IMR-90 (cell line): ENCODE results near the gene MED12L. TPM values are rescaled to one million over a fixed set of nuclear protein-coding genes. Genes with fewer than 3 reads are reported as not detected.

Experiments
- ATAC-seq: fragments of 200-7000 bp; cut with Tn5 transposase; 2 replicates; pipeline ENCODE4 v1.9.1; 2020; ENCODE audit warnings: low read depth, mild to moderate bottlenecking, moderate library complexity
- BruUV-seq: library from RNA; stranded (reverse); fragments of 400-500 nt; replicated peaks from 2 replicates; lab custom pipeline; 2021; lab: Mats Ljungman, UMichigan
- CTCF ChIA-PET: fragments of 300-600 bp; formaldehyde crosslinking; extraction: SDS; loops from one replicate; lab custom pipeline; 2021; ENCODE audit warnings: antibody characterized with exemption; lab: Yijun Ruan, JAX
- POLR2A ChIA-PET: fragments of 300-600 bp; sonication (Branson Sonifier 250); formaldehyde crosslinking; loops from one replicate; lab custom pipeline; 2022; ENCODE audit warnings: antibody characterized with exemption; ENCODE audit not compliant: unreplicated experiment; lab: Charles Lee
- DNase-seq: peaks from one replicate; pipeline ENCODE4 v3.0.0; 2013
- H2AFZ ChIP-seq: replicated peaks from 2 replicates; pipeline ENCODE3; 2013; ENCODE audit warnings: low read length, mild to moderate bottlenecking; ENCODE audit not compliant: poor library complexity
- H2AK5ac ChIP-seq: 2 replicates; pipeline ENCODE4 v1.6.1; 2013; ENCODE audit warnings: low read depth, low read length, inconsistent platforms
- H2AK9ac ChIP-seq: replicated peaks from 2 replicates; pipeline ENCODE3; 2013; ENCODE audit warnings: mild to moderate bottlenecking, low read depth, low read length, moderate library complexity; ENCODE audit not compliant: poor library complexity
- H2BK120ac ChIP-seq: 2 replicates; pipeline ENCODE4 v1.6.1; 2013; ENCODE audit warnings: low read depth, low read length, inconsistent platforms
- H2BK15ac ChIP-seq: 3 replicates; pipeline ENCODE4 v1.6.1; 2013; ENCODE audit warnings: low read depth, low read length, inconsistent platforms
- H2BK20ac ChIP-seq: 2 replicates; pipeline ENCODE4 v1.6.1; 2013; ENCODE audit warnings: low read depth, mild to moderate bottlenecking, inconsistent platforms, low read length, moderate library complexity
- H2BK5ac ChIP-seq: 2 replicates; pipeline ENCODE4 v1.6.1; 2013; ENCODE audit warnings: mild to moderate bottlenecking, low read depth, low read length, inconsistent platforms; ENCODE audit not compliant: poor library complexity, severe bottlenecking
- H3K14ac ChIP-seq: replicated peaks from 2 replicates; pipeline ENCODE4 v1.6.1; 2013; ENCODE audit warnings: low read depth, low read length, inconsistent platforms
- H3K18ac ChIP-seq: 2 replicates; pipeline ENCODE4 v1.6.1; 2013; ENCODE audit warnings: low read depth, low read length, control low read depth
- H3K23ac ChIP-seq: 2 replicates; pipeline ENCODE4 v1.6.1; 2013; ENCODE audit warnings: low read depth, low read length, inconsistent platforms
- H3K27ac ChIP-seq: 2 replicates; pipeline ENCODE4 v1.5.1; 2013; ENCODE audit warnings: mild to moderate bottlenecking, control low read depth, low read length; ENCODE audit not compliant: insufficient read depth
- H3K27me3 ChIP-seq: 2 replicates; pipeline ENCODE4 v1.6.1; 2013; ENCODE audit warnings: low read length; ENCODE audit not compliant: control insufficient read depth, insufficient read depth
- H3K36me3 ChIP-seq: 2 replicates; pipeline ENCODE4 v1.6.1; 2013; ENCODE audit warnings: low read length, mixed read lengths; ENCODE audit not compliant: control insufficient read depth, insufficient read depth
- H3K4ac ChIP-seq: 2 replicates; pipeline ENCODE4 v1.6.1; 2013; ENCODE audit warnings: low read depth, low read length, inconsistent platforms
- H3K4me1 ChIP-seq: 2 replicates; pipeline ENCODE4 v1.6.1; 2013; ENCODE audit warnings: low read length, mixed read lengths; ENCODE audit not compliant: control insufficient read depth, insufficient read depth
- H3K4me2 ChIP-seq: 2 replicates; pipeline ENCODE4 v1.6.1; 2013; ENCODE audit warnings: low read depth, mild to moderate bottlenecking, control low read depth, low read length, moderate library complexity
- H3K4me3 ChIP-seq: 2 replicates; pipeline ENCODE4 v1.5.1; 2013; ENCODE audit warnings: low read depth, mild to moderate bottlenecking, control low read depth, low read length, moderate library complexity; ENCODE audit not compliant: insufficient read depth
- H3K56ac ChIP-seq: 2 replicates; pipeline ENCODE4 v1.6.1; 2013; ENCODE audit warnings: low read length, inconsistent platforms; ENCODE audit not compliant: insufficient read depth; ENCODE audit errors: extremely low read depth
- H3K79me1 ChIP-seq, 2 experiments: 2 replicates each; pipeline ENCODE4 v1.6.1; 2013; ENCODE audit warnings: low read length in 2 of 2, inconsistent platforms in 1 of 2, low read depth in 1 of 2
- H3K9ac ChIP-seq: 2 replicates; pipeline ENCODE4 v1.6.1; 2013; ENCODE audit warnings: low read depth, low read length, control low read depth
- H3K9me1 ChIP-seq: 2 replicates; pipeline ENCODE4 v1.6.1; 2013; ENCODE audit warnings: low read length, inconsistent platforms; ENCODE audit not compliant: insufficient read depth
- H3K9me3 ChIP-seq: 2 replicates; pipeline ENCODE4 v1.6.1; 2013; ENCODE audit warnings: low read length; ENCODE audit not compliant: control insufficient read depth, insufficient read depth
- H4K20me1 ChIP-seq: 2 replicates; pipeline ENCODE4 v1.6.1; 2013; ENCODE audit warnings: low read length, inconsistent platforms; ENCODE audit not compliant: insufficient read depth
- H4K5ac ChIP-seq: 2 replicates; pipeline ENCODE4 v1.6.1; 2013; ENCODE audit warnings: mild to moderate bottlenecking, low read depth, low read length, control low read depth
- H4K8ac ChIP-seq, 2 experiments: 2 replicates each; pipeline ENCODE4 v1.6.1; 2013; ENCODE audit warnings: low read depth in 2 of 2, low read length in 2 of 2, control low read depth in 1 of 2, inconsistent platforms in 1 of 2
- H4K91ac ChIP-seq: 2 replicates; pipeline ENCODE4 v1.6.1; 2013; ENCODE audit warnings: low read depth, low read length, inconsistent platforms; ENCODE audit not compliant: insufficient read depth
- BHLHE40 ChIP-seq: fragments of 150-350 bp; IDR thresholded peaks from 2 replicates; pipeline ENCODE4 v1.6.1; 2016; ENCODE audit warnings: mild to moderate bottlenecking, low read depth, low read length
- CEBPB ChIP-seq: IDR thresholded peaks from 2 replicates; pipeline ENCODE4 v1.6.1; 2012; ENCODE audit warnings: low read depth, low read length, improper control_type of control experiment
- CHD1 ChIP-seq: IDR thresholded peaks from 2 replicates; pipeline ENCODE4 v1.6.1; 2012; ENCODE audit warnings: low read depth, low read length, improper control_type of control experiment
- FOS ChIP-seq: fragments of 150-350 bp; IDR thresholded peaks from 2 replicates; pipeline ENCODE4 v1.6.1; 2016; ENCODE audit warnings: low read depth, low read length
- MAFK ChIP-seq: IDR thresholded peaks from 2 replicates; pipeline ENCODE4 v1.6.1; 2012; ENCODE audit warnings: low read depth, low read length, improper control_type of control experiment
- MAZ ChIP-seq: IDR thresholded peaks from 2 replicates; pipeline ENCODE4 v1.6.1; 2012; ENCODE audit warnings: low read depth, mild to moderate bottlenecking, low read length, improper control_type of control experiment, moderate library complexity, borderline replicate concordance
- MXI1 ChIP-seq: IDR thresholded peaks from 2 replicates; pipeline ENCODE4 v1.6.1; 2012; ENCODE audit warnings: low read depth, mild to moderate bottlenecking, low read length, moderate library complexity, borderline replicate concordance
- NFE2L2 ChIP-seq: fragments of 150-350 bp; IDR thresholded peaks from 2 replicates; pipeline ENCODE4 v1.6.1; 2016; ENCODE audit warnings: low read depth, mild to moderate bottlenecking, low read length
- POLR2A ChIP-seq: IDR thresholded peaks from 2 replicates; pipeline ENCODE4 v1.6.1; 2012; ENCODE audit warnings: mild to moderate bottlenecking, low read depth, low read length
- RAD21 ChIP-seq: IDR thresholded peaks from 2 replicates; pipeline ENCODE4 v1.6.1; 2012; ENCODE audit warnings: low read length, improper control_type of control experiment
- RCOR1 ChIP-seq: IDR thresholded peaks from 2 replicates; pipeline ENCODE4 v1.6.1; 2012; ENCODE audit warnings: mild to moderate bottlenecking, low read length, improper control_type of control experiment; ENCODE audit not compliant: insufficient replicate concordance
- RFX5 ChIP-seq: IDR thresholded peaks from 2 replicates; pipeline ENCODE4 v1.8.0; 2012; ENCODE audit warnings: low read depth, mild to moderate bottlenecking, low read length, moderate library complexity
- SMC3 ChIP-seq: fragments of 150-350 bp; IDR thresholded peaks from 2 replicates; pipeline ENCODE4 v1.6.1; 2016; ENCODE audit warnings: low read depth, mild to moderate bottlenecking, antibody characterized with exemption, low read length, moderate library complexity
- WGBS, 2 experiments: methylation state at CpG; one replicate each; pipeline versions ENCODE4 v1.1.5 to v1.1.7; 2013; ENCODE audit warnings: missing lambda C conversion rate in 2 of 2; ENCODE audit not compliant: insufficient read length in 1 of 2; ENCODE audit errors: extremely low coverage in 2 of 2; 5-methylcytosine and 5-hydroxymethylcytosine counted together
- dilution Hi-C: fragments of 300-500 bp; cut with HindIII; formaldehyde crosslinking; loops from one replicate; pipeline ENCODE4 v1.14.3; 2018; ENCODE audit warnings: low sequenced_read_pairs; ENCODE audit not compliant: unreplicated experiment
- in situ Hi-C: fragments of 300-500 bp; cut with MboI; formaldehyde crosslinking; loops from 3 replicates; pipeline ENCODE4 v1.14.3; 2019; ENCODE audit warnings: low sequenced_read_pairs, inconsistent platforms, mixed read lengths
- intact Hi-C: fragments of 100-400 bp; cut with micrococcal nuclease; formaldehyde crosslinking; loops from 2 replicates; pipeline ENCODE4 v1.10.0; 2022
- polyA plus RNA-seq, 3 experiments: library from polyadenylated mRNA; depleted of rRNA; stranded (reverse); fragments of >200 nt; gene quantifications; 2 replicates each; pipeline ENCODE4 v1.2.3, GENCODE V29; 2012; ENCODE audit warnings: low replicate concordance in 1 of 3
- total RNA-seq: library from RNA; depleted of rRNA; stranded (reverse); fragments of >200 nt; gene quantifications from 2 replicates; pipeline ENCODE4 v1.2.3, GENCODE V29; 2012
- TF ChIP-seq, protein P1 (sequence below): fragments of 150-350 bp; IDR thresholded peaks from 2 replicates; pipeline ENCODE4 v1.6.1; 2016; ENCODE audit warnings: low read depth, mild to moderate bottlenecking, low read length, moderate library complexity, borderline replicate concordance
- TF ChIP-seq, protein P2 (sequence below): fragments of 150-350 bp; IDR thresholded peaks from 2 replicates; pipeline ENCODE4 v1.6.1; 2017; ENCODE audit warnings: mild to moderate bottlenecking, antibody characterized with exemption, low read length, low read depth
- TF ChIP-seq, protein P3 (sequence below): conservative IDR thresholded peaks from 2 replicates; pipeline ENCODE4 v1.5.1; 2012; ENCODE audit warnings: mild to moderate bottlenecking, low read depth, low read length, improper control_type of control experiment

The MED12L gene
- total and polyA plus RNA-seq, 2 of the 4 experiments (the other 2 are of a cell fraction): 0.05 to 0.18 TPM

- Histone ChIP-seq H2AK5ac (no peak overlapping the region), H2AK9ac (no peak overlapping the region), H2BK20ac (no peak overlapping the region), H4K20me1 (no peaks in the 10 kb centered on the region), H4K8ac (no peak overlapping the region), H2BK15ac (no peak overlapping the region), H2AFZ (no peak overlapping the region), H3K27ac (no peak overlapping the region), H3K9me3 (no peaks in the 10 kb centered on the region), H4K91ac (no peak overlapping the region), H3K27me3 (no peaks in the 10 kb centered on the region), H3K56ac (no peak overlapping the region), H3K4me1 (no peaks in the 10 kb centered on the region), H3K4me2 (peak overlapping the region; percentile 79; the same call in 1 of the 2 replicates), H3K23ac (no peak overlapping the region), H3K9ac (no peak overlapping the region), H4K5ac (no peak overlapping the region), H3K79me1 (no peaks in the 10 kb centered on the region), H2BK5ac (no peak overlapping the region), H3K14ac (no peak overlapping the region; the same call in 1 of the 2 replicates), H3K4ac (no peak overlapping the region), H3K36me3 (no peaks in the 10 kb centered on the region), H3K4me3 (no peak overlapping the region), H2BK120ac (no peak overlapping the region), H3K9me1 (no peaks in the 10 kb centered on the region), H3K18ac (no peak overlapping the region)
- BruUV-seq: no TSS peak
- POLR2A ChIA-PET: no interaction called here
- WGBS, 2 experiments: no CpG with 5 or more reads among the region's 3 CpGs
- in situ Hi-C loops: no loop called here
- dilution Hi-C loops: no loop called here
- intact Hi-C loops: no loop called here
- CTCF ChIA-PET: interaction anchor here (0.8 kb wide), 1 partner anchor 42 kb away, joined by 3 read pairs; no protein-coding TSS in a partner anchor
- DNase-seq (no peak), ATAC-seq (no peak)
- TF ChIP-seq NFE2L2 (no peak), BHLHE40 (no peak), RAD21 (no peak), RCOR1 (no peak), FOS (no peak), MAFK (no peak), SMC3 (no peak), CHD1 (no peak), CEBPB (no peak), MXI1 (no peak), RFX5 (no peak), POLR2A (no peak), MAZ (no peak)
- TF ChIP-seq, protein P1, sequence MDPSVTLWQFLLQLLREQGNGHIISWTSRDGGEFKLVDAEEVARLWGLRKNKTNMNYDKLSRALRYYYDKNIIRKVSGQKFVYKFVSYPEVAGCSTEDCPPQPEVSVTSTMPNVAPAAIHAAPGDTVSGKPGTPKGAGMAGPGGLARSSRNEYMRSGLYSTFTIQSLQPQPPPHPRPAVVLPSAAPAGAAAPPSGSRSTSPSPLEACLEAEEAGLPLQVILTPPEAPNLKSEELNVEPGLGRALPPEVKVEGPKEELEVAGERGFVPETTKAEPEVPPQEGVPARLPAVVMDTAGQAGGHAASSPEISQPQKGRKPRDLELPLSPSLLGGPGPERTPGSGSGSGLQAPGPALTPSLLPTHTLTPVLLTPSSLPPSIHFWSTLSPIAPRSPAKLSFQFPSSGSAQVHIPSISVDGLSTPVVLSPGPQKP: no peak
- TF ChIP-seq, protein P2, sequence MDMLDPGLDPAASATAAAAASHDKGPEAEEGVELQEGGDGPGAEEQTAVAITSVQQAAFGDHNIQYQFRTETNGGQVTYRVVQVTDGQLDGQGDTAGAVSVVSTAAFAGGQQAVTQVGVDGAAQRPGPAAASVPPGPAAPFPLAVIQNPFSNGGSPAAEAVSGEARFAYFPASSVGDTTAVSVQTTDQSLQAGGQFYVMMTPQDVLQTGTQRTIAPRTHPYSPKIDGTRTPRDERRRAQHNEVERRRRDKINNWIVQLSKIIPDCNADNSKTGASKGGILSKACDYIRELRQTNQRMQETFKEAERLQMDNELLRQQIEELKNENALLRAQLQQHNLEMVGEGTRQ: no peak
- TF ChIP-seq, protein P3, sequence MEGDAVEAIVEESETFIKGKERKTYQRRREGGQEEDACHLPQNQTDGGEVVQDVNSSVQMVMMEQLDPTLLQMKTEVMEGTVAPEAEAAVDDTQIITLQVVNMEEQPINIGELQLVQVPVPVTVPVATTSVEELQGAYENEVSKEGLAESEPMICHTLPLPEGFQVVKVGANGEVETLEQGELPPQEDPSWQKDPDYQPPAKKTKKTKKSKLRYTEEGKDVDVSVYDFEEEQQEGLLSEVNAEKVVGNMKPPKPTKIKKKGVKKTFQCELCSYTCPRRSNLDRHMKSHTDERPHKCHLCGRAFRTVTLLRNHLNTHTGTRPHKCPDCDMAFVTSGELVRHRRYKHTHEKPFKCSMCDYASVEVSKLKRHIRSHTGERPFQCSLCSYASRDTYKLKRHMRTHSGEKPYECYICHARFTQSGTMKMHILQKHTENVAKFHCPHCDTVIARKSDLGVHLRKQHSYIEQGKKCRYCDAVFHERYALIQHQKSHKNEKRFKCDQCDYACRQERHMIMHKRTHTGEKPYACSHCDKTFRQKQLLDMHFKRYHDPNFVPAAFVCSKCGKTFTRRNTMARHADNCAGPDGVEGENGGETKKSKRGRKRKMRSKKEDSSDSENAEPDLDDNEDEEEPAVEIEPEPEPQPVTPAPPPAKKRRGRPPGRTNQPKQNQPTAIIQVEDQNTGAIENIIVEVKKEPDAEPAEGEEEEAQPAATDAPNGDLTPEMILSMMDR: no peak
Observed at GRCh38 chr3:151383956-151384355, 298.5 kb downstream of the MED12L start.
